ENCODE results near the gene AMMECR1. TPM values are rescaled to one million over a fixed set of nuclear protein-coding genes. Genes with fewer than 3 reads are reported as not detected.

AMMECR1 gene
- total RNA-seq, 1 experiment from 2014 or later = 15.0 TPM

- H3K4me3 ChIP-seq (ENCODE audit: low read depth in 2 of 2, low read length in 2 of 2) = no peak overlapping the region
- TF ChIP-seq TCF7L2 (IDR thresholded peaks at IDR 0.05; ENCODE audit: low read depth, low read length) (no peak), CTCF (IDR thresholded peaks at IDR 0.05) (peak; percentile 67), REST (IDR thresholded peaks at IDR 0.05; ENCODE audit: insufficient read depth in 1 of 2, low read depth in 2 of 2, low read length in 1 of 2) (no peak), POLR2AphosphoS5 (IDR thresholded peaks at IDR 0.05; ENCODE audit: low read depth, low read length) (no peak), SIN3A (IDR thresholded peaks at IDR 0.05; ENCODE audit: borderline replicate concordance, insufficient read depth, low read depth, low read length) (no peak)
- peak; percentile 79 for ATAC-seq
- no peaks in the 10 kb centered on the region for H3K27me3 ChIP-seq (ENCODE audit: control insufficient read depth, insufficient read depth, low read length)
- CTCF ChIA-PET = interaction anchor here (0.5 to 1.5 kb wide), 10 partner anchors 15 to 433 kb away, joined by 3 to 6 read pairs (median 4); partner anchors contain the start of gene TMEM164
- H3K36me3 ChIP-seq (ENCODE audit: control insufficient read depth, insufficient read depth, low read length) = no peaks in the 10 kb centered on the region; the same call in 1 of the 2 replicates
- H3K27ac ChIP-seq (ENCODE audit: low read length) = no peak overlapping the region
- intact Hi-C loops (cut with micrococcal nuclease; ENCODE audit: unreplicated experiment) (loop anchor here (5.0 kb wide), 1 partner anchor 234 kb away; no protein-coding TSS in a partner anchor), in situ Hi-C loops (cut with HindIII; ENCODE audit: low pct_unique_long_range_greater_than_20kb, low sequenced_read_pairs) (no loop called here)
- H3K4me1 ChIP-seq (ENCODE audit: control insufficient read depth, insufficient read depth, low read length) = no peaks in the 10 kb centered on the region
- DNase-seq (ENCODE audit: low read depth, low spot score) = no peak
- no peaks in the 10 kb centered on the region for H3K9me3 ChIP-seq (ENCODE audit: control insufficient read depth, insufficient read depth, low read depth, low read length)
- POLR2A ChIA-PET = no interaction called here
- BruUV-seq (replicated peaks) = no TSS peak
Measured at GRCh38 chrX:110145854-110146253, 172.0 kb downstream of the AMMECR1 start.

GRCh38 chrX:110145311-110145710 is 172.6 kb downstream of the AMMECR1 start:
- ChIA-PET POLR2A (no interaction called here), CTCF (interaction anchor here (0.5 to 1.5 kb wide), 4 partner anchors 140 to 234 kb away, joined by 3 read pairs; no protein-coding TSS in a partner anchor)
- no peak for DNase-seq (ENCODE audit: low read depth, low spot score)

More at GRCh38 chrX:110145311-110145710, 172.6 kb downstream of the AMMECR1 start:
- Histone ChIP-seq H3K27ac (ENCODE audit: low read length) (no peak overlapping the region), H3K4me1 (ENCODE audit: control insufficient read depth, insufficient read depth, low read length) (no peaks in the 10 kb centered on the region), H3K27me3 (ENCODE audit: control insufficient read depth, insufficient read depth, low read length) (no peaks in the 10 kb centered on the region), H3K36me3 (ENCODE audit: control insufficient read depth, insufficient read depth, low read length) (no peaks in the 10 kb centered on the region; the same call in 1 of the 2 replicates), H3K4me3 (ENCODE audit: low read depth in 2 of 2, low read length in 2 of 2) (no peak overlapping the region), H3K9me3 (ENCODE audit: control insufficient read depth, insufficient read depth, low read depth, low read length) (no peaks in the 10 kb centered on the region)
- no peak for TF ChIP-seq CTCF (IDR thresholded peaks at IDR 0.05)
- TF ChIP-seq SIN3A (IDR thresholded peaks at IDR 0.05; ENCODE audit: borderline replicate concordance, insufficient read depth, low read depth, low read length) = no peak
- no peak for TF ChIP-seq REST (IDR thresholded peaks at IDR 0.05; ENCODE audit: insufficient read depth in 1 of 2, low read depth in 2 of 2, low read length in 1 of 2)
- no peak for TF ChIP-seq TCF7L2 (IDR thresholded peaks at IDR 0.05; ENCODE audit: low read depth, low read length)
- intact Hi-C loops (cut with micrococcal nuclease; ENCODE audit: unreplicated experiment) (loop anchor here (5.0 kb wide), 1 partner anchor 233 kb away; no protein-coding TSS in a partner anchor), in situ Hi-C loops (cut with HindIII; ENCODE audit: low pct_unique_long_range_greater_than_20kb, low sequenced_read_pairs) (no loop called here)
- no TSS peak for BruUV-seq (replicated peaks)
- no peak for ATAC-seq

Data from Panc1 (cell line).